22Rv1 (cell line): ENCODE data around the gene CEP78.

Source experiments
- ZFX ChIP-seq: fragments of 450-650 bp; IDR thresholded peaks from 2 replicates; pipeline ENCODE4 v1.6.1; 2017; ENCODE audit warnings: antibody characterized with exemption, borderline replicate concordance
- TF ChIP-seq, protein P1 (sequence below): fragments of 450-650 bp; IDR thresholded peaks from 2 replicates; pipeline ENCODE4 v1.5.1; 2017; ENCODE audit warnings: mild to moderate bottlenecking

DNA sequence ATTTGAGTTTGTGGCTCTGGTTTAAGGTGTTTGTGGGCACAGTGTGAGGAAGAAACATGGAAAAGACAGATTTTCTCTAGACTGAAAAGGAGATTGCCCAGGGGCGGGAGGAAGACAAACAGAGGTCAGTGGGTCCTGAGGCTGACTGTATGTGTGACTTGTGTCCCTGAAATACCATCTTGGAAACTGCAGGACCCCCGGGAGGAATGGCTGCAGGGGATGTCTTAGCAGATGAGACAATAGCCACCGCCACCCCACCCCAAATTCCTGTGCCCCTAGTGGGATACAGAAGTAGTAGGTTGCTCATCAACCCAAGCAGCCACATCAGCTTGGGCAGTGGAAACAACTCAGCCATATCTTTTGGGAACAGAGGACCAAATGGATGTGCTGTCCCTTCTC, 59.3 kb downstream of the CEP78 start:
- TF ChIP-seq, protein P1, sequence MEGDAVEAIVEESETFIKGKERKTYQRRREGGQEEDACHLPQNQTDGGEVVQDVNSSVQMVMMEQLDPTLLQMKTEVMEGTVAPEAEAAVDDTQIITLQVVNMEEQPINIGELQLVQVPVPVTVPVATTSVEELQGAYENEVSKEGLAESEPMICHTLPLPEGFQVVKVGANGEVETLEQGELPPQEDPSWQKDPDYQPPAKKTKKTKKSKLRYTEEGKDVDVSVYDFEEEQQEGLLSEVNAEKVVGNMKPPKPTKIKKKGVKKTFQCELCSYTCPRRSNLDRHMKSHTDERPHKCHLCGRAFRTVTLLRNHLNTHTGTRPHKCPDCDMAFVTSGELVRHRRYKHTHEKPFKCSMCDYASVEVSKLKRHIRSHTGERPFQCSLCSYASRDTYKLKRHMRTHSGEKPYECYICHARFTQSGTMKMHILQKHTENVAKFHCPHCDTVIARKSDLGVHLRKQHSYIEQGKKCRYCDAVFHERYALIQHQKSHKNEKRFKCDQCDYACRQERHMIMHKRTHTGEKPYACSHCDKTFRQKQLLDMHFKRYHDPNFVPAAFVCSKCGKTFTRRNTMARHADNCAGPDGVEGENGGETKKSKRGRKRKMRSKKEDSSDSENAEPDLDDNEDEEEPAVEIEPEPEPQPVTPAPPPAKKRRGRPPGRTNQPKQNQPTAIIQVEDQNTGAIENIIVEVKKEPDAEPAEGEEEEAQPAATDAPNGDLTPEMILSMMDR: no peak
- no peak for TF ChIP-seq ZFX
